ENCODE results near the gene SEC61B. TPM values are rescaled to one million over a fixed set of nuclear protein-coding genes. Genes with fewer than 3 reads are reported as not detected.

The SEC61B gene
- 107 and 142 TPM in 2 replicates for total RNA-seq (2014; rRNA removed; shearing (Covaris generic))
- polyA plus RNA-seq (2015; cell fraction: cytosol; rRNA removed), result 94.9 and 98.4 TPM in 2 replicates
- 38.8 and 46.0 TPM in 2 replicates for polyA plus RNA-seq (2015; cell fraction: nucleus; rRNA removed)

- peak; percentile 90 for DNase-seq (ENCODE audit: low read depth)
Observed at GRCh38 chr9:99221621-99222415, at the start of gene SEC61B, which contains the start of gene ALG2. Gene SEC61B, plus strand, starts transcription at chr9:99222282. Its CDS starts 82 bp downstream, at chr9:99222364. Gene ALG2, minus strand, starts transcription at chr9:99221942. Its CDS starts 48 bp downstream, at chr9:99221894.

GRCh38 chr9:99173570-99174504 lies 48.2 kb upstream of the SEC61B start:
- DNase-seq (ENCODE audit: low read depth), result peak; percentile 36

DNA sequence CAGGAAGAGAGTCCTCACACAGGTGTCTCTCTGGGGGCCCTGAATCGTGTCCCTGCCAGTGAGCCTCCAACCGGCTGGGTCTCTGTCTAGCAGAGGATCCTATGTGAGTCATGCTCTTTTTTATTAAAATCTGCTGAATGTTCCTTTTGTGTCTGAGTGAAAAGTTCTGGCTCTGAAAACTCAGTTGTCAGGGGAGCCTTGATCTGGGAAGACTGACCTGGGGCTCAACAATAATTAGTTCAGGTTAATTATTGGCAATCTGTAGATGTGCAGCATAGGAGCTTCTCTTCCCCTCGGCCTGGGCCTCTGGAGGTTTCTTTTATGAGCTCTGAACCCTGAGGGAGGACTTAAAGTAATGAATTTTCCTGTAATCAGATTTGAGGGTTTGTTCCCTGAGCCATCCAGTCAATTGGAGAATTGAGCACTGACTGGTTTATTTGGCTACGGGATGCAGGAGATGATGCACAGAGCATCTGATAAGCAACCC lies 45.5 kb upstream of the SEC61B start:
- no peak for DNase-seq (ENCODE audit: low read depth)

- no peak for DNase-seq (ENCODE audit: low read depth)
Observed at GRCh38 chr9:99177576-99178366, 44.3 kb upstream of the SEC61B start.

DNA sequence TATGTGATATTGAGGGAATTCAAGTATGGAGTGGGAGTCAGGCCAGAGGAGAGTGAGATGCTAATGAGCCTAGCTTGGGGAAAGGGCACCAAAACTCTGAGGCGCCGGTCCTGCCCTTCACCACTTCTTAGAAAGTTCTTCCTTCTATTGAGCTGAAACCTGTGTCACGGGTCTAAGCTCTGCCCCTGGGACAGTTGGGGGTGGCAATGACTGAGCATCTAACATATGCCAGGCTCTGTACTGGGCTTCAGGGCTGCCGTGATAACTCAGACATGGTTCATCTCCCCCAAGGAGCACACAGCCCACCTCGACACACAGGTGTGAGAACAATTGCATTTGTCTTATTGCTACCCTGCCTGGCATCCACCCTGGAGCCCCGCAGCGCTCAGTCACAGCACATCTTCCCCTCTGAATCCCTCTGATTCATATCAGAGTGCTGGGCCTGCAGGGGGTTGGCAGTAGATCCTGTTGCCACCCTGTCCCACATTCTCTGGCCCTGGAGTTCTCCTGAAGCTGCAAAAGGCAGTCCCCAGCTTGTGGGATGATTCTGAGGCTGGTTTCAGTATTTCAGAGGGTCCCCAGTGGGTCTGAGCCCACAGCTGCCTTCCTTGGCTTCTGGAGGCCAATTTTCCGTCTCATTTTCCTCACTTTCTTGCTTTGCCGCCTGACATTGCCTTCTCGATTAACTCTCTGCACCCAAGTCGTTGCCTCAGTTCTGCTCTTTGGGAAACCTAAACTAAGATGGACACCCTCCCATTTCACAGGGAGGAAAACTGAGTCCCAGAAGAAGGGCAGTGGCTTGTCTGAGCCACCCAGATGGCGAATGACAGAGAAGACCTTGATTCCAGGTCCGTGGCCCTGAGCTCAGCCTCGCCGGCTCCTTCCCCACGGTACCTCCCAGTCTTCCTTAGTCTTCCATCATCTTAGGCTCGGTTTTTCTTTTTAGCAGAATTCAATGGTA lies 42.9 kb upstream of the SEC61B start:
- DNase-seq (ENCODE audit: low read depth), result no peak

- no peak for DNase-seq (ENCODE audit: low read depth)
Observed at GRCh38 chr9:99180199-99180598, 41.9 kb upstream of the SEC61B start.

GRCh38 chr9:99180662-99181061 lies 41.4 kb upstream of the SEC61B start:
- DNase-seq (ENCODE audit: low read depth), result no peak

DNA sequence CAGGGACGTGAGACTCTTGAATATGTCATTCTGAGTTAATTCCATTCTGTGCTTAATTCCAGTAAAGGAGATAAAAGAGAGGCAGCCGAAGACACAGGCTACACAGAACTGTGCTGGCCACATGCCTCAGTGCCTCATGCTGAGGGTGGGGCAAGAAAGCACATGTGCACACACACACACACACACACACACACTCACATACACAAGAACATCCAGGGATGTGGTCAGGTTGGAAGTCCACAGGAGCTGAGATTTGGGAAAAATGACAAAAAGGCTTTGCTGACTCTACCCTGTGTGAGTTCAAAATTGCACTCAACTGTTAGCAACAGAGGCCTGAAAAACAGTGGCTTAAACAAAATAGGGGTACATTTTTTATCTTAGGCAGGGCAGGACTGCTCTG lies 40.9 kb upstream of the SEC61B start:
- no peak for DNase-seq (ENCODE audit: low read depth)

DNA sequence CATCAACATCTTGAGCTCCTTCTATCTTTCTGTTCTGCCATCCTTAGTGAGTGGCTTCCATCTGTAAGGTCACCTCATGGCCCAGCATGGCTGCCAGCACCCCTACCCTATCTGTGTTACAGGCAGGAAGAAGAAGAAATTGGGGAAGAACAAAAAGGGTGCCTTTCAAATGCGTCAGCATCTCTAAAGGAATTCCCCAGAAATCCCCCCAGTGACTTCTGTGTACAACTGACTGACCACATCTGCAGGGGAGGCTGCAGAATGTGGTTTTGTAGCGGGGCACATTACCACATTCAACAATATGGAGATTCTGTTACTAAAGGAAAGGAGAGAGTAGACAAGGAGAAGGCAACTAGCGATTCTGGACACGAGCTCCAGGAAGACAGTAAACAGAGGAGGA lies 40.5 kb upstream of the SEC61B start:
- DNase-seq (ENCODE audit: low read depth), result peak; percentile 63

- no peak for DNase-seq (ENCODE audit: low read depth)
Observed at GRCh38 chr9:99182356-99182755, 39.7 kb upstream of the SEC61B start.

- DNase-seq (ENCODE audit: low read depth), result no peak
Observed at GRCh38 chr9:99183616-99184015, 38.5 kb upstream of the SEC61B start.

DNA sequence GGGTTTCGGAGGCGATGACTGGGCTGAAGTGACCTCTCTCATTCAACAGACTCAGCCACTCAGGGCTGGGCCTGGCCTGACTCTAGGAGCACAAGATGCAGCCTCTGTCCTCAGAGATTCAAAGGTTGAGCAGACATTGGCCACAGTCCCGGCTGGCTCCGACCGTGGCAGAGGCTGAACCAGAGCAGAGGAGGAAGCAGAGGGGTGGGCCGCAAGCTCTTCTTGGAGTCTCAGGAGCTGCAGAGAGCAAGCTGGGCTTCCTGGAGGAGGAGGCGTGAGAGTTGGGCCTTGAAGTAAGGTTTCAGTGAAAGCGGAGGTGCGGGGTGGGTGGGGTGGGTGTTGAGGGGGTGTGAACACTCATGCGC lies 38.0 kb upstream of the SEC61B start:
- no peak for DNase-seq (ENCODE audit: low read depth)

DNA sequence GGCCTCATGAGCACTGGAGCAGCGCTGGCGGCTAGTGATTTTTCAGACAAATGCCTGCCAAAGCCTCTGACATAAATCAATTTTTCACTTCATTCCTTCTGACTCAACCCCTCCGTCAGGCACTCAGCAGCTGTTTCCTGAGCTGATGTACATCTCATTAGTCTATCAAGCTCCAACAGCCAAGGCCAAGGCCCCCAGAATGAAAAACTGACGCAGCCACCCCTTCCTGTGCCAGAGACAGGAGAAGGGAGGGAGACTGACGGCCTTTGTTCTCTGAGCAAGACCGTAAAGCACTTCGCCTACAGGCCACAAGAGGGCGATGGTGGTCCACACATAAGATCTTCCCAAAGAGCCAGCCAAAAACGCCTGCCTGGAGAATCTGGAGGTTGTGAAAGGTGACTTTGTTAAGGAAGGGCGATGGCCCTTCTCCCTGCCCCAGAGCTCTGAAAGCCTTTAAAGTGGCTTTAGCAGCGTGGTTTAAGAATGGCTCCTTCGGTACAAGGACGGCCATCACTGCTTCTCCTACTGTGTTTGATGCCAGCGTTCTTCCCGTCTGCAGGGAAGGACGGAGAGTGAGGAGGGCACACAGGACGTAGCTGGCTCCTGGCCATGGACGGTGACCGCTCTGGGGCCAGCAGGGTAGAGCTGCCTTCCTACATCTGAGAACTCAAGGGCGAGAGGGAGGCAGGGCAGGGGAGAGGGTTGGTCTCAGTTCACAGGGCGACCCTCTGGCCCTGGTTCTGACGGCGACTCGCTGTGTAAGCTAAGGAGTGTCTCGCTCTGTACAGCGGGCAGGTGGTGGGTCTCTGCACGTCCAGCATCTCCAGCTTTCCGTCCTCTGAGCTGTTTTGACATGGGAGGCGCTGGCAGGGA lies 37.4 kb upstream of the SEC61B start:
- peak; percentile 97 for DNase-seq (ENCODE audit: low read depth)

- no peak for DNase-seq (ENCODE audit: low read depth)
Observed at GRCh38 chr9:99185348-99185632, 36.8 kb upstream of the SEC61B start.

GRCh38 chr9:99185934-99186333 lies 36.1 kb upstream of the SEC61B start:
- DNase-seq (ENCODE audit: low read depth), result no peak

GRCh38 chr9:99187311-99187710 lies 34.8 kb upstream of the SEC61B start:
- no peak for DNase-seq (ENCODE audit: low read depth)

DNA sequence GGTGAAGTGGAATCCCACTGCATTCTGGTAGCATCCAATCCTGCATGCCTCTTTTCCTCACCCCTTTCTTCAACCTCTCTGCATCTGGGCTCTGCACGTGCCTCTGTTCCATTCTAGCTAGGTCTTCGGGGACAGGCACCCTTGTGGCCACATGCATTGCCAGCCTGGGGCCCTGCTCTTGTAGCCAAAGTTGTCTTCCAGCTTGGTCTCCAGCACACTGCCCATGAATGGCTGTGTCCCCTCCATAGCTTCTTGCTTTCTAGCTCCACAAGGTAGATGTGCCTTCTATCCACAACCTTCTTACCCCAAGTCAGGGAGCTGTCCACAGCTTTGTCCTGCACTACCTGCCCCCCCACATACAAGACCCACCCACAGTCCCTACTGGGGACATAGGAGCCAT lies 32.9 kb upstream of the SEC61B start:
- no peak for DNase-seq (ENCODE audit: low read depth)

DNA sequence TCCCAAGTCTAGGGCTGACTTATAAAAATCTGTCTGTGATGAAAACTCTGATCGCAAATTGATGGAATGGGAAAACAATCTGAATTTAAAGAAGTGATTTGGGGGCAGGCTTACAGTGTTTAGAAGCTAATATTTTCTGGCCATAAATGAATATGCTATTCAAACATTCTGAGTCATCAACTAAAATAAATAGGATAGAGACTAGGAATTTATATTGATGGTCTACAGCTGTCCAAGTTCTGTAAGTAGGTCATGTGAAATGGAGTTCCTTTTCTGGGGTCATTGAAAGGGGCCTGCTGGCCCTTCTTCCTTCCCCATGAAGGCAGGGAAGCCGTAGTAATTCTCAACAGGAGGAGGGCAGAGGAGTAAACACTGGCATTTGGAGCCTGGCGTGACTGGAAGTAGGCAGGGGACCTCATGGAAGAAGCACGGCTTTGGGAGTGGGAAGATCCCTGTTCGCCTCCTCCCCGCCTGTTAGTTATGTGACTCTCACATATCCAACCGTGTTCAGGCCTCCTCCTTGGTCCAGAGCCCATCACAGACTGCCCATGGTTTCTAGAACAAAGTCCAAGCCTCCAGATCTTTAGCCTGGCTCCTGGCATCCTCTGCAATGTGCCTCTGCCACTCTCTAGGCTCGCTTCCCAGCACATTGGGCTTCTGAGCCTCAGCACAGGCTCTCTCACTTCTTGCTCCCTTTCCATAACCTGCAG lies 32.0 kb upstream of the SEC61B start:
- DNase-seq (ENCODE audit: low read depth), result no peak
